ENCODE results near the gene RYR1. TPM values are rescaled to one million over a fixed set of nuclear protein-coding genes. Genes with fewer than 3 reads are reported as not detected.
"Not testable (repeated sequence)": the region's sequence is repeated elsewhere in the genome, so short reads cannot be mapped to it uniquely, and the experiment has no call there.

The RYR1 gene
- total and polyA plus RNA-seq, 5 experiments from 2014 or later = 0.07 to 1.3 (median 0.93) TPM; not detected in 2

- H3K4me3 Mint-ChIP-seq = no peak overlapping the region
- no peak overlapping the region for H3K27ac Mint-ChIP-seq
- H3K27me3 Mint-ChIP-seq = peaks cover 19 to 62% (median 38%) of the 10 kb centered on the region in 5 donors
- peaks cover 0 to 5% (median 3%) of the 10 kb centered on the region in 4 donors for H3K4me1 Mint-ChIP-seq
- POLR2A ChIA-PET = no interaction called here
- ATAC-seq (no peak), DNase-seq (no peak)
- H3K36me3 Mint-ChIP-seq = peaks cover 0 to 16% (median 4%) of the 10 kb centered on the region in 3 donors
- H3K9me3 Mint-ChIP-seq = peaks cover 0 to 27% (median 8%) of the 10 kb centered on the region in 9 donors
Measured at GRCh38 chr19:38488776-38489481, 55.4 kb downstream of the RYR1 start.

DNA sequence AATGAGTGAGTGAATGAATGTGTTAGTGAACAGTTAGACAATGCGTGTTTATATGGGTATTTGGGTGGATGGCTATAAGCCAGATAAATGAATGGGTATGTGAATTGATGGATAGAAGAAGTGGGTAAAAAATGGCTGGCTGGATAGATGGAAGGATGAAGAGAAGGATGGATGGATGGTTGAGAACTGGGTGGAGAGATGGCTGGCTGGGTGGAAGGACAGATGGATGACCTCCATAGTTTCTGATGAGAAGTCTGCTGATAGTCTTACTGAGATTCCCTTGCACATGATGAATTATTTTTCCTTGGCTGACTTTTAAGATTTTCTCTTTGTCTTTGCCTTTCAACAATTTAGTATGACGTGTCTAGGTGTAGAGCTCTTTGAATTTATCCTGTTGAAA, 57.4 kb downstream of the RYR1 start:
- ATAC-seq = no peak
- no peak overlapping the region for H3K27ac Mint-ChIP-seq
- no peak for DNase-seq
- H3K4me1 Mint-ChIP-seq = peaks cover 0 to 5% (median 2%) of the 10 kb centered on the region in 4 donors
- peaks cover 0 to 27% (median 10%) of the 10 kb centered on the region in 9 donors for H3K9me3 Mint-ChIP-seq
- no peak overlapping the region for H3K4me3 Mint-ChIP-seq
- POLR2A ChIA-PET = no interaction called here
- H3K36me3 Mint-ChIP-seq = peaks cover 0 to 16% (median 4%) of the 10 kb centered on the region in 3 donors
- peaks cover 19 to 59% (median 38%) of the 10 kb centered on the region in 5 donors for H3K27me3 Mint-ChIP-seq

DNA sequence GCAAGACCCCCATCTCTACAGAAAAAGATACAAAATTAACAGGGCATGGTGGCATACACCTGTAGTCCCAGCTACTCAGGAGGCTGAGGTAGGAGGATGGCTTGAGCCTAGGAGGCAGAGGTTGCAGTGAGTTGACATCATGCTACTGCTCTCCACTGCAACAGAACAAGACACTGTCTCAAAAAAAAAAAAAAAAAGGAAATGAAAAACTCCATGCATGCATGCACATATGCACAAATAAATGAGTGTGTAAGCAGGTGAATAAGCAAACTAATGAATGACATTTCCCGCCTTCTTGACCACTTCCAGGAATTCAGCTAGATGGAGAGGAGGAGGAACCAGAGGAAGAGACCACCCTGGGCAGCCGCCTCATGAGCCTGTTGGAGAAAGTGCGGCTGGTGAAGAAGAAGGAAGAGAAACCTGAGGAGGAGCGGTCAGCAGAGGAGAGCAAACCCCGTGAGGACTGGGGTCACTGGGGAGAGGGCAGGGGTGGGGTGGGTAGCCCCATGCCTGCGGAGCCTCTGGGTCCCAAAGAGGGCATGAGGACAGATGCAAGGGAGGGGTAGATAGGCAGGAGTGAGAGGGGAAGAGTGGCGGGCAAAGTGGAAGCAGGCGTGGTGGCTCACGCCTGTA, 58.8 kb downstream of the RYR1 start:
- no peak for ATAC-seq
- POLR2A ChIA-PET = interaction anchor here (0.8 kb wide), 1 partner anchor 81 kb away, joined by 3 read pairs; no protein-coding TSS in a partner anchor
- peaks cover 0 to 5% (median 2%) of the 10 kb centered on the region in 4 donors for H3K4me1 Mint-ChIP-seq
- H3K9me3 Mint-ChIP-seq = peaks cover 0 to 23% (median 10%) of the 10 kb centered on the region in 9 donors
- DNase-seq = no peak
- peaks cover 0 to 10% (median 4%) of the 10 kb centered on the region in 3 donors for H3K36me3 Mint-ChIP-seq
- no peak overlapping the region for H3K4me3 Mint-ChIP-seq
- peaks cover 16 to 45% (median 30%) of the 10 kb centered on the region in 5 donors for H3K27me3 Mint-ChIP-seq
- H3K27ac Mint-ChIP-seq = no peak overlapping the region

GRCh38 chr19:38494379-38494778, 60.9 kb downstream of the RYR1 start:
- ATAC-seq = no peak
- no peak for DNase-seq
- Mint-ChIP-seq H3K9me3 (peaks cover 0 to 16% (median 9%) of the 10 kb centered on the region in 9 donors), H3K27ac (no peak overlapping the region), H3K4me1 (peaks cover 0 to 5% (median under 1%) of the 10 kb centered on the region in 4 donors), H3K36me3 (peaks cover 0 to 10% (median 4%) of the 10 kb centered on the region in 3 donors), H3K4me3 (no peak overlapping the region), H3K27me3 (peaks cover 10 to 31% (median 23%) of the 10 kb centered on the region in 5 donors)
- POLR2A ChIA-PET = no interaction called here

GRCh38 chr19:38495375-38495774, 61.9 kb downstream of the RYR1 start:
- H3K27ac Mint-ChIP-seq, H3K4me1 Mint-ChIP-seq, POLR2A ChIA-PET, DNase-seq, ATAC-seq, H3K4me3 Mint-ChIP-seq, H3K36me3 Mint-ChIP-seq: not testable (repeated sequence)
- Mint-ChIP-seq H3K27me3 (peaks cover 8 to 25% (median 19%) of the 10 kb centered on the region in 5 donors), H3K9me3 (peaks cover 0 to 14% (median 7%) of the 10 kb centered on the region in 9 donors)

- Mint-ChIP-seq H3K36me3 (no peaks in the 10 kb centered on the region), H3K4me3 (no peak overlapping the region), H3K27me3 (peaks cover 2 to 18% (median 12%) of the 10 kb centered on the region in 5 donors), H3K4me1 (peaks cover 0 to 5% (median under 1%) of the 10 kb centered on the region in 4 donors), H3K27ac (no peak overlapping the region), H3K9me3 (peaks cover 0 to 7% (median 0%) of the 10 kb centered on the region in 9 donors)
- POLR2A ChIA-PET = no interaction called here
- DNase-seq (peak in 1 of 10 donors; percentile 53), ATAC-seq (no peak)
Measured at GRCh38 chr19:38496116-38496515, 62.6 kb downstream of the RYR1 start.

DNA sequence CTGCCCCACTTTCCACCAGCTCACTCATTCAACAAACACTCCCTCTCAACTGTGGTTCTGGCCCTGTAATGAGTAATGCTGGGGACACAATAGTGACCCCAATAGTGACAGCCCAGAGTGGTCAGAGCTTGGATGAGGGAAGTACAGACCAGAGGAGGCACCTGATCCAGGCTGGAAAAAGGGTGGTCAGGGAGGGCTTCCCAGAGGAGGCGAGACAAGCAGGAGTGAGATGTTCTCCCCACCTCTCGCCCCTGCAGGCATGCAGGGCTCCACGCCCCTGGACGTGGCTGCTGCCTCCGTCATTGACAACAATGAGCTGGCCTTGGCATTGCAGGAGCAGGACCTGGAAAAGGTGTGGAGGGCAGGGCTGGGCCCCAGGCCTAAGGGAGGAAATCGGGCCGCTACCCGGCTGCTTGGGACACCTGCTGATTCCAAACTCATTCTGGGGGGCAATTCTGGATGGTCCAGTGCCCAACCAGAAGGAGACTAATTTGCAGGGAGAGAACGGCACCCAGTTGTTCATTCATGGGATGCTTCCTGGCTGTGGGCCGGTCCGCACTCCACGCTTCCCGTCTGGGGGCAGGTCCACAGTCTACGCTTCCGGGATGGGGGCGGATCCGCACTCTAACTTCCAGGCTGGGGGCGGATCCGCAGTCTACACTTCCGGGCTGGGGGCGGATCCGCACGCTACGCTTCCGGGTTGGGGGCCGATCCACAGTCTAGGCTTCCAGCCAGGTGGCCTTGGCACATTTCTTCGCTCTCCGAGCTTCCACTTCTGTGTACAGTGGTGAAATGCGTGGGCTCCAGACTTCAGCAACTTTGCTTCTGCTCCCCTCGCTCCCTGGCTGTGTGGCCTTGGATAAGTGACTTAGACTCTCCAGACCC, 63.4 kb downstream of the RYR1 start:
- no peak for DNase-seq
- Mint-ChIP-seq H3K27ac (no peak overlapping the region), H3K9me3 (peaks cover 0 to 4% (median 0%) of the 10 kb centered on the region in 9 donors), H3K4me3 (no peak overlapping the region), H3K4me1 (peaks cover 0 to 5% (median under 1%) of the 10 kb centered on the region in 4 donors), H3K27me3 (peaks cover 2 to 18% (median 12%) of the 10 kb centered on the region in 5 donors), H3K36me3 (no peaks in the 10 kb centered on the region)
- no peak for ATAC-seq
- POLR2A ChIA-PET = no interaction called here

- ATAC-seq (no peak), DNase-seq (no peak)
- H3K4me3 Mint-ChIP-seq = no peak overlapping the region
- peak overlapping the region in 2 of 10 donors; percentile 29 to 50 for H3K27ac Mint-ChIP-seq
- H3K27me3 Mint-ChIP-seq = peaks cover 0 to 12% (median 5%) of the 10 kb centered on the region in 5 donors
- peaks cover 0 to 4% (median 0%) of the 10 kb centered on the region in 9 donors for H3K9me3 Mint-ChIP-seq
- POLR2A ChIA-PET = no interaction called here
- no peaks in the 10 kb centered on the region for H3K36me3 Mint-ChIP-seq
- peaks cover 0 to 2% (median 0%) of the 10 kb centered on the region in 4 donors for H3K4me1 Mint-ChIP-seq
Measured at GRCh38 chr19:38497907-38498306, 64.4 kb downstream of the RYR1 start.

DNA sequence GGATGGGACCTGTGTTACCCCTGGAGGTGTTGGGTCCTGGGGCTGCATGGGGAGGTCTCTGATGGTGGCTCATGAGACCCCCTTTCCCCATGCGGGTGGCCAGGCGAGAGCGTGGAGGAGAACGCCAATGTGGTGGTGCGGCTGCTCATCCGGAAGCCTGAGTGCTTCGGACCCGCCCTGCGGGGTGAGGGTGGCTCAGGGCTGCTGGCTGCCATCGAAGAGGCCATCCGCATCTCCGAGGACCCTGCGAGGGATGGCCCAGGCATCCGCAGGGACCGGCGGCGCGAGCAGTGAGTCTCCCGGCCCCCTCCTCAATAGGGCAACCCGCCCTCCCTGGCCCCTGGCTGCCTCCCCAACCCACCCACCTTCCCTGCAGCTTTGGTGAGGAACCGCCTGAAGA, 66.0 kb downstream of the RYR1 start:
- DNase-seq (peak in 1 of 10 donors; percentile 41), ATAC-seq (no peak)
- Mint-ChIP-seq H3K9me3 (peaks cover 0 to 4% (median 0%) of the 10 kb centered on the region in 9 donors), H3K27me3 (peaks cover 0 to 11% (median 5%) of the 10 kb centered on the region in 5 donors), H3K27ac (no peak overlapping the region), H3K36me3 (no peaks in the 10 kb centered on the region), H3K4me1 (peaks cover 0 to 2% (median 0%) of the 10 kb centered on the region in 4 donors), H3K4me3 (no peak overlapping the region)
- POLR2A ChIA-PET = no interaction called here

GRCh38 chr19:38500450-38500849, 67.0 kb downstream of the RYR1 start:
- Mint-ChIP-seq H3K27me3 (peaks cover 0 to 12% (median 5%) of the 10 kb centered on the region in 5 donors), H3K27ac (no peak overlapping the region), H3K4me3 (no peak overlapping the region), H3K4me1 (peaks cover 0 to 2% (median 0%) of the 10 kb centered on the region in 4 donors), H3K36me3 (no peaks in the 10 kb centered on the region), H3K9me3 (peaks cover 0 to 2% (median 0%) of the 10 kb centered on the region in 9 donors)
- POLR2A ChIA-PET = no interaction called here
- no peak for DNase-seq
- no peak for ATAC-seq

GRCh38 chr19:38502410-38503076, 69.1 kb downstream of the RYR1 start:
- peak overlapping the region in 1 of 10 donors; percentile 87 for H3K27ac Mint-ChIP-seq
- POLR2A ChIA-PET = no interaction called here
- H3K9me3 Mint-ChIP-seq = peaks cover 0 to 2% (median 0%) of the 10 kb centered on the region in 9 donors
- peaks cover 4 to 9% (median 6%) of the 10 kb centered on the region in 4 donors for H3K4me1 Mint-ChIP-seq
- H3K36me3 Mint-ChIP-seq = no peaks in the 10 kb centered on the region
- DNase-seq (no peak), ATAC-seq (no peak)
- H3K27me3 Mint-ChIP-seq = peaks cover 0 to 11% (median 5%) of the 10 kb centered on the region in 5 donors
- H3K4me3 Mint-ChIP-seq = no peak overlapping the region

DNA sequence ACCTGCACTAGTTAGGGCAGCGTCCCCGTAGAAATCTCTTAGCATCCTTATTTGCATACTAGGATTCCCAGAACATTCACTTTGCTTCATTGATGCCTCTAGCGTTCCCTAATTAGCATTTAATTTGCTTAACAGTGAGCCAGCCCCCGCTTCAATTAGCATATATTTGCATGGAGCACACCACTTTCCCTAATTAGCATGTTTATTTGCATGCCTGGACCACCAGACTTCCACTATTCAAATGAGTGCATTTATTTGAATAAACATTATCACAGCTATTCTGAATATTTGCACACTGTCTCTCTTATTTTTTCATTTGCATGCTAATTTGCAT, 69.6 kb downstream of the RYR1 start:
- Mint-ChIP-seq H3K9me3 (peaks cover 0 to 2% (median 0%) of the 10 kb centered on the region in 9 donors), H3K4me1 (peaks cover 4 to 9% (median 6%) of the 10 kb centered on the region in 4 donors), H3K36me3 (no peaks in the 10 kb centered on the region), H3K27ac (no peak overlapping the region), H3K4me3 (no peak overlapping the region), H3K27me3 (peaks cover 0 to 7% (median 3%) of the 10 kb centered on the region in 5 donors)
- POLR2A ChIA-PET = no interaction called here
- no peak for ATAC-seq
- DNase-seq = no peak

All from naive thymus-derived CD8-positive, alpha-beta T cell (primary cell).